Hematopoietic multipotent progenitor cell treated with erythropoietin and hydrocortisone succinate and interleukin-3 and kit ligand, for 8 days (in vitro differentiated cells): ENCODE results near the gene LMNA.
"Not testable (repeated sequence)": the region's sequence is repeated elsewhere in the genome, so short reads cannot be mapped to it uniquely, and the experiment has no call there.

Experiments used
- DNase-seq: peaks from one replicate; pipeline ENCODE4 v3.0.0-alpha.2; 2015

The LMNA gene

DNA sequence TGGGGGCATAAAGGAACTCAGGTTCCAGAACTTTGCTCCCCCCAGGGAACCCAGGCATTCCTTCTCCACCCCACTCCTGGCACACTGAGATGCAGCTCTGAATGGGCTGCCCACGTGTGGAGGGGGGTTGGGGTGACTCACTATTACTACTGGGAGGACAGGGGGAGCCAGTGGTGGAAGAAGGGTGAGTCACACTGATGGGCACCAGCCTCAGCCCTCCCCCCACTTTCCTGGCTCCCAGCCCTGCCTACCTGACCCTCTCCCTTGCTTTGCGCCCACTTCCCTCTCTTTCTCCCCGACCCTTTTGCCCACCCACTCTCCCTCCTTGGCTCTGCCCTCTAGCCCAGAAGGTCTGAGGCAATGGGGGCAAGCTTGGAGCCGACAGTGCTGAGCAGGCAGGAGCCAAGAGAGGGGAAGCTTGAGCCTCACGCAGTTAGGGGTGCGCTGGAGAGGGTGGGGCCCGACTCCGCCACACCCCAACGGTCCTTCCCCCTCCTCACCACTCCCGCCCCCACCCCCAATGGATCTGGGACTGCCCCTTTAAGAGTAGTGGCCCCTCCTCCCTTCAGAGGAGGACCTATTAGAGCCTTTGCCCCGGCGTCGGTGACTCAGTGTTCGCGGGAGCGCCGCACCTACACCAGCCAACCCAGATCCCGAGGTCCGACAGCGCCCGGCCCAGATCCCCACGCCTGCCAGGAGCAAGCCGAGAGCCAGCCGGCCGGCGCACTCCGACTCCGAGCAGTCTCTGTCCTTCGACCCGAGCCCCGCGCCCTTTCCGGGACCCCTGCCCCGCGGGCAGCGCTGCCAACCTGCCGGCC, at the start of gene LMNA:
TSS of gene LMNA (plus strand) at position 611 of the 818 bp plus-strand sequence. CDS start 208 bp downstream, outside the sequence.
- DNase-seq: peak; percentile 95

DNA sequence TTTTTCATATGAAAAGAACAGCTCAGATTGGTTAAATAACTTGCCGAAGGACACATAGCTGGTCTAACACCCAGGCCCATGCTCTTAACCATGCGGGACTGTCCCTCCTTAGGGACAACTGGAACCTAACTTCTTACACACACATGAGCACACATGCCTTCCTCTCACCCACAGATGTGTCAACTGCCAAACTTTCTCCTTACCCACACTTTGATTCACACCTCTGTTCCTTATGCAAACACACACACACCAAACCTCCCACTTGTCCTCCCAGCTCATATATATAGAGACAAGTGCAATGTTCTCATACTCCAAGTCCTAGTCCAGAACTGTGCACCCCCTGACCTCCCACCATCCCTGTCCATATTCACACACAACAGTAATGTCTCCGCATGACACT, 49.3 kb upstream of the LMNA start:
- DNase-seq: no peak

DNA sequence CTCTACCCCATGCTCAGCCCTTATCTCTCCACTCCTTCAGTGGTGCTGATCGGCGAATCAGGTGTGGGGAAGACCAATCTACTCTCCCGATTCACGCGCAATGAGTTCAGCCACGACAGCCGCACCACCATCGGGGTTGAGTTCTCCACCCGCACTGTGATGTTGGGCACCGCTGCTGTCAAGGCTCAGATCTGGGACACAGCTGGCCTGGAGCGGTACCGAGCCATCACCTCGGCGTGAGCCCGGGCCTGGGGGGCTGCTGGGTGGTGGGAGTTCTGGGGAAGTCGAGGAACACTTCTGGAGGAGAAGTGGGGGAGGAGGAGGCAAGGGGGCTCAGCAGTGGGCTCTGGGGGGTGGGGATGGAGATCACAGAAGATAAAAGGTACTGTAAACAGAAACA, 48.6 kb upstream of the LMNA start:
- no peak for DNase-seq

DNA sequence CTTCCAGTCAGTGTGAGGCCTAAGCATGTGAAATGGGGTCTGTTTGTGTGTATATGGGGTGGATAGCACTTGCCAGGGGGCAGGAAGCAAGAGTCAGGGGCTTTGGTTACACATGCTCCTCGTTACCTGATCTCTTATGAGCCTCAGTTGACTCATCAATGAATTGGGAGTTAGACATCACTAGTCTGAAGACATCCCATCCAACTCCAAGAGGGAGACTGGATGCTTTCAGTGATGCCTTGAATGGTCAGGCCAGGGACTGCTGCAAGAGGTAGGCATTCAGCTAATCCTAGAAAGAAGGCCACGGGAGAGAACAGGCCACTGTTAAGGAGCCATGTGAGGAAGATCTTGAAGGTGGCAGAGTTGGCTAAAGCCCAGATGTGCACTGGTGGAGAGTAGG, 47.2 kb upstream of the LMNA start:
- DNase-seq: no peak

DNA sequence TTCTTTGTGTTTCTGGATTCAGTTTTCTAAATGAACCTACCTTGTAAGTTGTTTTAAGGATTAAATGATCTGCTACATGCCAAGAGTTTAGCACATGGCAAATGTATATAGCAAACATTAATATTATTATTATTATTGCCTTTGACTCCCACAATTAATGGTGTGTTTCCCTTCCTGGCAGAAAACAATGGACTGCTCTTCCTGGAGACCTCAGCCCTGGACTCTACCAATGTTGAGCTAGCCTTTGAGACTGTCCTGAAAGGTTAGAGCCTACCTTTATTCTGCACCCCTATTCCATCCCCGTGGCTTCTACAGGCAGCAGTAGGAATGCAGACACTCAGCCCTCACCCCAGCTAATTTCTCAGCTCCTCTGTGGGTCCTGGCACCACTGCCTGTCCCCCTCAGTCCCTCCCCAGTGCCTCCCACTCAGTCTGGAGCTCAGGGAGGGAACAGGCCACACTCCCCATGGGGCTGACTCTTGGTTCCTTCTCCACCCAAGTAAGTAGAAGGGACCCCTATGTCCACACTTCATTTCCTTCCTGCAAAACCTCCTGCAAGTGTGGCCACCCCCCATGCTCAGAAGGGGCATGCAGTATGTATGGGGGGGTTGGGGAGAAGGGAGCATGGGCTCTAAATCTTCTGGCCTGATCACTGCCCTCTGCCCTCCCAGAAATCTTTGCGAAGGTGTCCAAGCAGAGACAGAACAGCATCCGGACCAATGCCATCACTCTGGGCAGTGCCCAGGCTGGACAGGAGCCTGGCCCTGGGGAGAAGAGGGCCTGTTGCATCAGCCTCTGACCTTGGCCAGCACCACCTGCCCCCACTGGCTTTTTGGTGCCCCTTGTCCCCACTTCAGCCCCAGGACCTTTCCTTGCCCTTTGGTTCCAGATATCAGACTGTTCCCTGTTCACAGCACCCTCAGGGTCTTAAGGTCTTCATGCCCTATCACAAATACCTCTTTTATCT, 44.7 kb upstream of the LMNA start:
- no peak for DNase-seq

DNA sequence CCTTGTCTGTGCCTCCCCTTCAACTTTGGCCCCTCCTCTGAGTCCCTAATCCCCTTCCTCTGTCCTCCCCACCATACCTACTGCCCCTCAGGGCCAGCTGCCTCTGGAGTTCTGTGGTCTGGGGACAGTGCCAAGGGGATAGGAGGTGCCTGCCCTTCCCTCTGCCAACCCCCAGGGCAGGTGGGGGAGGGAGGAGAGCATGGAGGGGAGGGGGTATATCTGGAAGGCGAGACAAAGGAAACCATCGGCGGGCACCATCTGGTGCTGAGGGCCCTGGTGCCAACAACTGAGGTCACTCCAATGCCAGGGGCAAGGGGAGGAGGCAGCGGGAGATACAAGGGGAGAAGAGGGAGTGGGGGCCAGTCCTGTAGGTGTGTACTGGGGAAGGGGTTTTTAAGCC, 44.0 kb upstream of the LMNA start:
- DNase-seq: no peak

DNA sequence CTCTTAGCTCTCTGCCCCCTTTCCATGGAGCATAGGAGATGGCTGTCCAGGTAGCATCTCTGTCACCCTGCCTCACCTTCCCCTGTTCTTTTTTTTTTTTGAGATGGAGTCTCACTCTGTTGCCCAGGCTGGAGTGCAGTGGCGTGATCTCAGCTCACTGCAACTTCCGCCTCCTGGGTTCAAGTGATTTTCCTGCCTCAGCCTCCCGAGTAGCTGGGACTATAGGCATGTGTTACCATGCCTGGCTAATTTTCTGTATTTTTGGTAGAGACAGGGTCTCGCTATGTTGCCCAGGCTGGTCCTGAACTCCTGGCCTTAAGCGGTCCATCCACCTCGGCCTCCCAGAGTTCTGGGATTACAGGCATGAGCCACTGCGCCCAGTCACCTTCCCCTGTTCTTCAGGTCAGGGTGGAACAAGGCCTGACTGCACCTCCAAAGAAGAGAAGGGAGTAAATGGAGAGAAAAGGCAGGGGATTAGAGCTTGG, 43.1 kb upstream of the LMNA start:
- not testable (repeated sequence) for DNase-seq

DNA sequence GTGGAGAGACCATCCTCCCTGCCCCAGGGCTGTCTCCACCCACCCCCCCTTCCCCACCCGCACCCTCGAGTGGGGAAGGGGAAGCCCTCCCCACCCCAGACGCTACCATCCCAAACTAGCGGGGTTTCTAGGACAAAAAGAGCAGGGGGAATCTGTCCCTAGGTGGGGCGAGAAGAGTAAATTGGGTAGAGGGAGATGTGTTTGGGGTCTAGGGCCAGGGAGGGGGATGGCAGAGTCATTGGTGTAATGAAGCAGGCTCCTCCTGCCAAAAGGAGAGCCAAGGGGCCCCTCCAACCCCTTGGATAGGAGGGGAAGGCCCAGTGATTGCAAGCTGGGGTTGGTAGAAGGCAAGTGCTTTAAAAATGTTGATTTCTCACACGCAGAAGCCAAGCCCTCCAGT, 42.3 kb upstream of the LMNA start:
- no peak for DNase-seq

DNA sequence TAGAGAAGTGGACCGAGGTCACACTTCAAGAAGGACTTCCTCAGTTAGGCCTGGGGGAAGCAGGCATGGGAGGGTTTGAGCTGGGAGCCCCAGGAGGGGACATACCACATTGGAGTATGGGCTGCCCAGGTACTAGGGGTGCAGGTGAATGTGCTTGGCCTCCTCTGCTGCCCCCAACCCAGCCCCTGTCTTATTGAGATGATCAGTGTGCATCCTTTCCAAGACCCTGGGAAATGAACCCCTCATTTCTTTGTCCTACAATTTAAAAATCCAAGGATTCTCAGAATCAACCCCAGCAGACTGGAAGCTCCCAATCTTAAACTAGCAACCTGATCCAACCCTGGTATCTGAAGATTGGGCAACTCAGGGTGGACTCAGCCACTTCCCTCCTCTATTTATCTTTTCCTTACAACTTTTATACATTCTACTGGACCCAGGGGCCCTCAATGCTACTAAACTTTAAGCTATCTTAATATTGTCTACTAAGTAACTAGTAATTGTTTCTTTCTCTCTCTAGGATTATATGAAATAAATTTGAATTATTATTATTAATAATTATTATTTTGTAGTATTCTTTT, 41.3 kb upstream of the LMNA start:
- DNase-seq: no peak

DNA sequence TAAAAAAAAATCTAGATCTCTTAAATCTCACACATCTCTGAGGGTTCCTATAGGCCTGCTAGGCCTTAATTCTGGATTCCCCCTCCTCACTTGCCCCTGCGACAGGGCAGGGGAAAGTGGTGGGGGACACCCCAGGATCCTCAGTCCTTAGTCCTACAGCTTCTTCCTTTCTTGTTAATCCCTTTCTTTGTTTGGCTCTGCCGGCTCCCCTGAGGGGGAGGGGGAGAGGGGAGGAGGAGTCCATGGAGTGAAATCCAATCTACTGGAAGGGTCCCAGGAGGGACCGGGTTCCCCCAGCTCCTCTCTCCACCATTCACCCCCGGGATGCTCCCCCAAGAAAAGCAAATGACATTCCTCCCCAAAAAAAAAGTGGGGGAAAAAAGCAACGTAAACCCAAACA, 40.8 kb upstream of the LMNA start:
- DNase-seq: no peak

DNA sequence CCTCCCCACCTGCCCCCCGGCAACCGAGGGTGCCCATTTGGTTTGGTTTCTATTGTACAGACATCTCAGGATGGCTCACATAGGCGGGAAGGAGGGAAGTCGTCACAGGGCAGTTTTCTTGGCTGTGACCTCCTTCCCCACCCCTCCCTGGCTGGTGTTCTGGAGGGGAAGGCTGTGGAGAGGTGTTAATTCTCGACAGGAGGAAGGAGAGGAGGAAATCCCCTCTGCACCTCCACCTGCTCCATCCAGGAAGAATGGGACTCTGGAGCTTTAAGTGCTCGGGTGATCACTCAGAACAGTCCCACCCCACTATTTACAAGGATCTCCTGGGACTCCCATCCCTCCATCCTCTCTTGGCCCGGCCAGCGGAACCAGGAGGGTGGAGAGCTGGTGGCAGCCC, 39.9 kb upstream of the LMNA start:
- DNase-seq: no peak

DNA sequence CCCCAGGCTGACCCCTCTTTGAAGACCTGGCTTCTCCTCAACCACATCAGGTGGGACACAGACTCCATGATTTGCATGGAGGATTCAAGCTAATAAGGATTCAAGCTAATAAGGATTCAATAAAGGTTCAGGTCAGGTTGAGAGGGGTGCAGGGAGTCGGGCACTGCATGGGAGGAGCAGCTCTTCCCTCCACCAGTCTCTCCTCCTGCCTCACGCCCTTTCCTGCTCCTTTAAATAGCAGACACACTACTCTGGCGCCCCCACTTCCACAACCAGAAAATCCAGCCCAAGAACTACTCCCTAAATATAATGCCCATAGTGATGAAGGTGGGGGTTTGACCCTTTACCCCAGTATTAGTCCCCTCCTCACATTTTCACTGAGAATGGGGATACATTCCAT, 39.3 kb upstream of the LMNA start:
- peak; percentile 41 for DNase-seq

DNA sequence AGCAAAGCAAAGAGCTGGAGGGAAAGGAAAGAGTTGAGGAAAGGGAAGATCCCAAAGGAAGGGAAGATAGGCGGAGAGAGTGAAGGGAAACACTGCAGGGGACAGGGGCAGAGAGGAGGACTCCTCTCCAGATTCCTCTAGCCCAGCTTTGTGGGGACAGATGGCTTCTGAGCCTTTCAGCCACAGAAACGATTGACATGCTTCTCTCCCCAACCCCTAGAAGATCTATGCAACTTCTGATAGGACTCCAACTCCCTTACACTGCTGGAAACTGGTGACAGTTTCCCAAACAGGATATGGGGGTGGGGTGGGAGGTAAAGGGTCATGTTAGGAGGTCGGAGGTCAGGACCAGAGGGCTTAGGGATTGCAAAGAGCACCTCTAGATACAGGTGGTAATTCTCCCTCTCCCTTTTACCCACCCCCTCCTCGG, 38.7 kb upstream of the LMNA start:
- no peak for DNase-seq

DNA sequence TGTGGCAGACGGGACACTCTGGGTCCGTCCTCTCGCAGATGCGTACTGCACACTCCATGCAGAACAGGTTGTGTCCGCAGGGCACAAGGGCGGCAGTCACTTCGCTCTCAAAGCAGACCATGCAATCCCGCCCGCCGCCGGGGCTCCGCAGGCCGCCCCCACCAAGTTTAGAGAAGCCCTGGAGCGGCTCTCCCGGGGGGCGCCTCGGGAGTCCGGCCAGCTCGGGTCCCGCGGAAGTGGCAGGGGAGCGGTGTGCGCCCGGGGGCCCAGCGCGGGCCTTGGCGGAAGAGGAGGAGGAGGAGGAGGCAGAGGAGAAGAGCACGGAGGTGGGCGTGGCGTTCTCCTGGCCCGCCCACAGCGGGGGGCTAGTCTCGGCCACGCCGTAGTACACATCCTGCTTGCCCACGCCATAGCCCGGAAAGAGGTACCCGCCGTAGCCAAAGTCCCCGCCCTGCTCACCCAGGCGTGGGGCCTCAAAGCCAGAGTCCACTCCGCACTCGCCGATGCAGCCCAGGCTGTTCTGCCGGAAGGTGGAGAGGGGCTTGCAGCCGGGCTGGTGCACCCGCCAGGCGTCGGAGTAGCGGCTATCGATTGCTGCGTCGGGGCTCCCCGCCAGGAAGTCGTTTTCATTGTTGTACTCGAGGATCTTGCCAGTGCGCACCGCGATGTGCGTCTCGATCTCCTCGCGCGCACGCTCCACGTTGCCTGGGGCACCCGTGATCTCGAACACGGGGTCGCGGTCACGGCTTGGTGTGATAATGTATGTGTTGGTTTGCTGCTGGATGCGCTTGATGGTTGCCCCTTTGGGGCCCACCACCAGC, 37.7 kb upstream of the LMNA start:
- DNase-seq: peak; percentile 39

DNA sequence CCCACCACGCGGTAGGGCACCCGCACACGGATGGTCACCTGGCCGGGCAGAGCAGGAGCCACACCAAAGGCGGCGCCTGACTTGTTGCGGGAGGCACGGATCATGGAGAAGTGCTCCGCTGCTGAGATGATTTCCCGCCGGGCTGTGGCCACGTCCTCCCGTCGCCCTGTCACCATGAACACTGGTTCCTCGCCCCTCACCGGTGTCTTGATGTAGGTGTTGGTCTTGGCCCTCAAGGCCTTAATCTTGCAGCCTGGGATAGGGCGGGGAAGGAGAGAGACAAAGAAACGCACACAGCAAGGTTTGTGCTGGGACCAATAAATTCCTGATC, 37.1 kb upstream of the LMNA start:
- no peak for DNase-seq

DNA sequence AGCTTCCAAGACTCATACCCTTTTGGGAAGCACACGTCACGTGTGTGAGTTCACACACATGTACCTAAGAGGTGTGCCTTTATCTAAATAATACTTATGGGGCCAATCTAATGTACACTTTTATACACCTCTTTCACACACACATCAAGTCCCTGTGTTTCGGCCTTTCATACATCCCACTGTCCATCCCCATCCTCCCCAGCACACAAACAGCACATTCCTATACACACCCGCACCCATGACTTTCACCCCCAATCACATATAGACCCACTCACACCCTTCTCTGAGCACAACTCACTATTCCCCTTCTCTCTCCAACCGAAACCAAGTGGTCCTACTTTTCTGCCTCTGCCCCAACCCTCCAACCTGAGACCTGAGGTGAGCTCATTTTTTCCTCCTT, 35.8 kb upstream of the LMNA start:
- DNase-seq: no peak

DNA sequence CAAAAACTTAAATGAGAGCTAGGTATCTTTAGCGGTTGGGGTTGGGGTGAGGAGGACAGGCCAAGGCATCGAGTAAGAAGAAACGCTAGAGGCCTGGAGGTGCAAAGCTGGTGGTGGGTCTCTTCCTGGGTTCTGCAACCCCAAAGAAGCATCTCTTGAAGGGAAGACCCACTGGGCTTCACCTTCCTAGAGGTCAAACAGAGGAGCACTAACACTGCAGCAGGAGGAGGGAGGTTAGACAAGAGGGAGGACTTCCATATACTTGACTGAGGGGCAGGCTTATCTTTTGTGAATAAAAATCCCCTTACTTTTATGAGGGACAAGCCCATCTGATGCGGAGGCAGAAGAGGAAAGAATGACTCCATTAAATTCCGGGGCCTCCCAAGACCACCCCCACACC, 34.7 kb upstream of the LMNA start:
- no peak for DNase-seq

DNA sequence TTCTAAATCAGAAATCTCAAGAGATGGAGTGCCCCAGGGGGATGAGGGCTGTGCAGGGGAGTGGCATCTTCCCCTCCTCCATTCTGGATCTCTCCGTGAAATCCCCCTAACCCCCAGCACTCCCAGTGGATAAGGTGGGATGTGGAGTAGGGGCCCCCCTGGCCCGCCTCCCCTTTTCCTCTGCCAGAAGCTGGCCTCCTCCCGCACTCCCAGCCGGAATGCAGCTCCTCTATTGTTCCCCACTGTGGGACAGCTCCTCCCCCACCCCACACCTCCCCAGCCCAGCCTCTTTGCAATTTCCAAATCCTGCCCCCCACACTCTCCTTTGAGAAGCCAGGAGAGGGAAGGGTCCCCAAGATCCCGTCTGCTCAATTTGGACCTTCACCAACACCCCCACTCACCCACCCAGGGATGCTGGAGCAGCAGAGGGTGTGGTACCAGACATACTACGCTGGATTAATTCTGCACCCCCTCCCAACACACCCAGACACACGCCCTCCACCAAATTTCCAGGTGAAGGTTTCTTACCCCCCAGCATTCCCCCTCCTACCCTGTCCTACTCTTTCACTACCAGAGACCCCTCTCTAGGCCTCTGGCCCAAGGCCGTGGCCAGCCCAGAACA, 34.2 kb upstream of the LMNA start:
- DNase-seq: no peak

DNA sequence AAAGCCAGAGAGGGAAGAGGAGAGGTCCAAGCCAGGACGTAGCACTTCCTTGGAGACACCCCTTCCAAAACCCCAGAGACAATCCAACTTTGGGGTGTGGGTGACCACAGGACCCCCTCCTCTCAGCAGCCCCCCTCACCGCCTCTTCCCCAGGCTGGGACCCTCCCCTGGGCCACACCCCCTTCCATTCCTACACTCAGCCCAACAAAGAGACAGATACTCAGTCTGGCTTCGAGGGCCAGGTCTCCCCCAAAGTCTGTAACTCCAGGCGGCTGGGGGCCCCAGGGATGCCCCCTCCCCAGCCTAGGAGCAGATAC, 33.7 kb upstream of the LMNA start:
- no peak for DNase-seq

DNA sequence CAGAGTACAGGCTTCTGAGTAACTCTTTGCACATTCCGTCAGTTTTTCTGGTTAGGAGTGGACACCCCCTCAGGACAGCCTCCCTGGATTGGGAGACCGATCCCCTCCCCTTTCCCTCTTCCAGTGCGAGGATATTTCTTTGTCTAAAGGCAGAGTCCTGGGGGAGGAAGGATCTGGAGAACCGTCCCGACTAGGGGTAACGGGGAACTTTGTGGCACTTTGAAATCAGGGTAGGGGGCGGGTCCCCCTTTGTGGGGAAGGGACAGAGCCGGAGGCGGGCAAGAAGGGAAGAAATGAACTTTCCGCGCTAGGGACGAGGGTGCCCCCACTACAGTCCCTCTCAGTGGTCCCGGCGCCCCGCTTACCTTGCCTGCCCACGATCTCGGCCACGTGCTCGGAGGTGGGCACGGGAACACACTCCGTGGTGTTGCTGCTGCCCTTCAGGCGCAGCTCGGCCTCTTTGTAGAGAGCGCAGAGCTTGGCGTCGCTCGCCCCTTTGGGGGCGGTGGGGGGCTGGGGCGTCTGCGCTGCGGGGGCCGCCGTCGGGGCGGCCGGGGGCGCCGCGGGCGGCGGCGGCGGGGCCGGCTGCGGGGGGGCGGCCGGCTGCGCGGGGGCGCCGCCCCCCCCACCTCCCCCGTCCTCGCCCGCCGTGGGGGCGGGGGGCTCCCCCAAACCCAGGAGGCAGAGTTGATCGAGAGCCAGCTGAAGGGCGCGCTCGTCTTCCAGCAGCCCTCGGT, 33.2 kb upstream of the LMNA start:
- DNase-seq: no peak

DNA sequence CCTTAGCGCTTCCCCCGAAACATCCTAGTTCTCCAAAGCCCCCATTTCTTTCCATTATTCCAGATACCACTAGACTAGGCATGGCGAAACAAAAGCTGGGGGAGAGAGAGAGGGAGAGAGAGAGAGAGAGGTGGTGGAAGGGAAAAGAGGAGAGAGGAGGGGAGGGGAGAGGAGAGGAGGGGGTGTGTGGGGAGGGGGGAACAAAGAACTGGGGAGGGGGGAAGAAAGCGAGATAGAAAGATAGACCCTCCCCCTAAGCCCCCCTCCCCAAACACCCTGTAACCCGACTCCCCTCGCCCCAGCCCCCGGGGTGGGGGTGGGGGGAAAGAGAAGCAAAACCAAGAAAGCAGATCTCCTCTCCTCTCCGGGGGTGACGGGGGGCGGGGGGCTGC, 32.6 kb upstream of the LMNA start:
- DNase-seq: no peak
